Brain pericyte (primary cell): ENCODE measurements around the gene KLHDC9.
"Not testable (repeated sequence)": the region's sequence is repeated elsewhere in the genome, so short reads cannot be mapped to it uniquely, and the experiment has no call there.

Experiments used
- DNase-seq: peaks from one replicate; pipeline ENCODE4 v3.0.0-alpha.2; 2012; ENCODE audit warnings: low read depth, low spot score

The KLHDC9 gene

DNA sequence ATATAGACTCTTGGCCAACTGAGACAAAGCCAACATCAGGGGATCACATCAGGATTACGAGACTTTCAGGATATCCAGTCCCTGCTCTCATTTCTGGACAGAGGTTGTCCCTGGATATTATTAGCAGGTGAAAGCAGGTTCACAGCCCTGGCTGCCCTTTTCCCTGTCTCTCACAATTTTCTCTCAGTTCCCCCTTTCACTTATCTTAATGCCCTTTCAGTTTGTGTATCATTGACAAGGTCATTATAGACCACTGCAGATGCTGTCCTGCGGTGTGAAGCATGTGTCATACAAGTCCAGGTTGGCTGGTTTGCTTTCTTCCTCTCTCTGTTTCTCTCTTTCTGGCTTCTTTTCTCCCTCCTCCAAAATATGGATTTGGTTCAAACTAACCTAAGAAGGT is 2.1 kb upstream of the KLHDC9 start:
- DNase-seq: no peak

DNA sequence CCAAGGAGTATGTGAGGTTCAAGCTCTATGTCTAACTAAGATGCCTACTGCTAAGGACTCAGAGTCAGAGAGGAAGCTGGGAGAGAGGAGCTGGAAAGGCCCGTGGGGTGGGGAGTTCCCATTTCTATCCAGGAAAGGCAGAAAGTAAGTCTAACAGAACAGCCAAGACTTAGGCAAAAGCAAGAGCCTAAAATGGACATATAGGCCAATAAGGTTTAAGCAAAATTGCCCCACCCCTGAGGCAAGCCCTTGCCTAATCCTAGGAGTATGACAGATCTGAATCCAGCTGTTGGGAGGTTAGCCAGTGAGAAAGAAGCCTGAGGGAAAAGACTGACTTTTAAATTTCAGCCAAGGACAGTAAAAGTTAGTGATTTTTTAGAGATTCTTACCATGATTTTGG is 1.6 kb upstream of the KLHDC9 start:
- no peak for DNase-seq

DNA sequence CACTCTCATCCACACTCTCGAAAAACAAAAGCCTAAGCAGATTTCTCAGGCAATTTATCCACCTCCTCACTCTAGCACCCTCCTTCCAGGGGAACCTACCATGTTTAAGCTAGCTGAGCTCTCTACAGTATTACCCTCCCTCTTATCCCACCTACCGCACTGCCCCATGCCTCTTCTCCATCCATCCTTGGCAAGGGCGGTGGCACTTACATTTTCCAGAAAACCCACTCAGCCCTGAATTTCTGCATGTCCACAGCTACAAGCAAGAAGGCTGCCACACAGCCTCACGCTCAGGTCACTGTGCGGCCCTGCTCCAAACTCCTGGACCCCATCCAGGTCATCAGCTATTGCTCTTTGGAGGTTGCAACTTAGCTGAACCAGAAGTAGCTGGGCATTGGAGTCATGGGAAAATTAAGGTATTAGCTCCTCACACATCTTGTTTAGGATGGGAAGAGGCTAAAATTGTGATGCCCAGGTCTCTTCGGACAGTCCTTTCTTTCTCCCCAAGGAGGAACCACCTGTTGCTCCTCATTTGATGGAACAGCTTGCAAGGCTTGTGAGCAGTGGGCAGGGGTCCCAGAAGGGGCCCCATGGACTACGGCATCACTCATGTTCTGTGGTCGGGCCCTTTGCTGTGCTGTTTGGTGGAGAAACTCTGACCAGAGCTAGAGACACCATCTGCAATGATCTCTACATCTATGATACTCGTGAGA is 1.1 kb downstream of the KLHDC9 start:
- no peak for DNase-seq

DNA sequence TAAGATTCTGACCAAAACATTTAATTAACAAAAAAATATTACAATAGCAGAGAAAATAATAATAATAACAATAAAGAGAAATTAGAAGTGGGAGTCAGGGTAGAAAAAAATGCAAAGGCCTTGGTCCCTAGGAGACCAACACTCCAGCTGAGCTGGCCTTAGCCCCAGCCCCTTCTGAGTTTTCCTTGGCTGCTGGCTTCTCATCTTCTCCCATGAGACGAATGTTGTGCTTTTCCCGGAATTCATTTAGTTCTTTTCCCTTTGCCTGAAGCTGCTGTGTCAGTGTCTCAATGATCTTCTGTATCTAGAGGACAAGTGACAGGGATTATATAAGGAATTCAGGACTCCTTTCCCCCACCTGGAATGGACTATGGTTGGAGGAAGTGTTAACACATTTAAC is 2.4 kb downstream of the KLHDC9 start:
- no peak for DNase-seq

DNA sequence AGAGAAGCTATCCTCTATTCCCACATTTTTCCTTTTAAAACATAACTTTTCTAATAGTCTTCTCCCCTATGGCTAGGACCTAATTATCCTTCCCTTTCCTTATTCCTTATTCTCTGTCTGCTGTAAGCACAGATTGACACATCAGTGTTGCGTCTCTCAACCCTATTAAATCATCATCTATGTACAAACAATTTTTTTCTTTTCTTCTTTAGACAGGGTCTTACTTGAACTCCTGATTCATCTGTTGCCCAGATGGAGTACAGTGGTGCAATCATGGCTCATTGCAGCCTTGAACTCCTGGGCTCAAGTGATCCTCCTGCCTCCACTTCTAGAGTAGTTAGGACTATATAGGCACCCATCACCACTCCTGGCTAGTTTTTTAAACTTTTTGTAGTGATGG is 8.3 kb downstream of the KLHDC9 start:
- no peak for DNase-seq

DNA sequence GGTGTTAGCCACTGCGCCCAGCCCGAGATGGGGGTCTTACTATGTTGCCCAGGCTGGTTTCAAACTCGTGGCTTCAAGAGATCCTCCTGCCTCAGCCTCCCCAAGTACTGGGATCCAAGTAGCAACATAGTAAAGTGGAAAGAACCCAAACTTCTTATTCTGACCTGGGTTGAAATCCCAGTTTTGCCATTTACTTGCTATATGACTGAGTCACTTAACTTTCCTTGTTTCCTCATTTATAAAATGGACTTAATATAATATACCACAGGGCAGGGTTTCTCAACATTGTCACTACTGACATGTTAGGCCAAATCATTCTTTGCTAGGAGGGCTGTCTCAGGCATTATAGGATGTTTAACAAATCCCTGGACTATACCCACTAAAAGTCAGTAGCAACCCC is 13.0 kb downstream of the KLHDC9 start:
- no peak for DNase-seq

DNA sequence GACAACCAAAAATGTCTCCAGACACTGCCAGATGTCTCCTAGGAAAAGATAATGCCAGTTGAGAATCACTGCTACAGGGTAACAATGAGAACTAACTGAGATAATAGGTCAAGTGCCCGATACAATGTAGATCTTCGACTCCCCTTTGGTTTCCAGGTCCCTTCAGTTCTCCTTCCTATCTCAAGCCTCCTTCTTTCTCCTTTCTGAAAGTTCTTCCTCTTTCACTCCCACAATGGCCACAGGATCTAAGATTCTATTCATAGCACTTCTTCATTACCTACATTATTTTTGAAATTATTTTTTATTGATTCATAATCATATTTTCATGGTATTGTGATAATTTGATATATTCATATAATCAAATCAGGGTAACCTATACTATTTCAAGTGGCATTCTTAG is 13.4 kb downstream of the KLHDC9 start:
- no peak for DNase-seq

DNA sequence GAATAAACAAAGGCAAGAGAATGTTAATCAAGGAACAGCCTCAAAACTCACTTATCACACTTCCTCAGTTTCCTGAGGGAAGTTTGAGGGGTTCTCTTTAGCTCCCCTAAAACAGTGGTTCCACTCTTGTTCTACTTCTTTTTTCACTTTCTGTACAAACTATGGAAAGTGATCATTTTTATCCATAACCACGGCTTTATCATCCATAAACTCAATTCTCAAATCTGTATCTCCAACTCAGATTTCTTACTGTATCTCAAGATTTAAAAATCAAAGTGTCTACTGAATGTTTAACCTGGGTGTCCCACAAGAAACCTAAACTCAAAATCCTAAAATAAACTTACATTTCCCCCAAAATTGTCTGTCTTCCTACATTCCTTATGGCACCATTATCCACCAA is 15.8 kb downstream of the KLHDC9 start:
- no peak for DNase-seq

DNA sequence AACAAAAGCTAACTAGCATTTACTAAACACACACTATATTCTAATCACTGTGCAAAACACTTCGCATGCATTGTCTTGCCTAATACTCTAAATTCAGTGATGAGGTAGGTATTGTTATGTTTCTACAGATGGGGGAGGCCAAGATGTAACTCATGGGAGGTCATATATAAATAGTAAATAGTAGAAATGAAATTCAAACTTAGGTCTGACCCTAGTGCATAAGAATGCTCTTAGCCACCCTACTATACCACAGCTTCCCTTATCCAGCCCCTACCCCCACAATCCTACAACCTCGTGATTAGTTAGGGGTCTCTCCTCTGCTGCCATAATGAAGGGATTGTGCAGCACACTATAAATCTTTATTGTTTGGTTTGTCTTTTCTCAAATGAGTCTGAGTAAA is 16.4 kb downstream of the KLHDC9 start:
- DNase-seq: no peak

DNA sequence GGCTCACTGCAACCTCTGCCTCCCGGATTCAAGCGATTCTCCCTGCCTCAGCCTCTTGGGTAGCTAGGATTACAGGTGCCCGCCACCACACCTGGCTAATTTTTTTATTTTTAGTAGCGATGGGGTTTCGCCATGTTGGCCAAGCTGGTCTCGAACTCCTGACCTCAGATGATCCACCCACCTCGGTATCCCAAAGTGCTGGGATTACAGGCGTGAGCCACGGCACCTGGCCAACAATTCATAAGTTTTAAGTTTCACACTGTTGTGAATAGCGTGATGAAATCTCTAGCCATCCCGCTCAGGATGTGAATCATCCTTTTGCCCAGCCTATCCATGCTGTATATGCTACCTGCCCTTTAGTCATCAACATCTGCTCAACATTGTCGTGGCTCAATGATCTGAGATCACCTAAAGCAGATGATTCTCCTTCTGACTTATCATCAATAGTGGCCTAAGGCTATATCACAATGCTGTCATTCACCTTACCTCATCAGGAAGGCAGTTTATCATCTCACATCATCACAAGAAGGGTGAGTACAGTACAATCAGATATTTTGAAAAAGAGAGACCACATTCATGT is 17.1 kb downstream of the KLHDC9 start:
- DNase-seq: no peak

DNA sequence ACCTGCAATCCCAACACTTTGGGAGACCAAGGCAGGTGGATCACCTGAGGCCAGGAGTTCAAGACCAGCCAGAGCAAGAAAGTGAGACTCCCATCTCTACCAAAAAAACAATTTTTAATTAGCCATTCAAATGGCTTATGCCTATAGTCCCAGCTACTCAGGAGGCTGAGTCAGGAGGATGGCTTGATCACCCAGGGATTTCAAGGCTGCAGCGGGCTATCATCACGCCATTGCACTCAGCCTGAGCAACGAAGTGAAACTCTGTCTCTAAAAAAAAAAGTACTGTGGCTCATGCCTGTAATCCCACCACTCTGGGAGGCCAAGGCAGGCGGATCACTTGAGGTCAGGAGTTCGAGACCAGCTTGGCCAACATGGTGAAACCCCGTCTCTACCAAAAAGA is 17.8 kb downstream of the KLHDC9 start:
- not testable (repeated sequence) for DNase-seq

DNA sequence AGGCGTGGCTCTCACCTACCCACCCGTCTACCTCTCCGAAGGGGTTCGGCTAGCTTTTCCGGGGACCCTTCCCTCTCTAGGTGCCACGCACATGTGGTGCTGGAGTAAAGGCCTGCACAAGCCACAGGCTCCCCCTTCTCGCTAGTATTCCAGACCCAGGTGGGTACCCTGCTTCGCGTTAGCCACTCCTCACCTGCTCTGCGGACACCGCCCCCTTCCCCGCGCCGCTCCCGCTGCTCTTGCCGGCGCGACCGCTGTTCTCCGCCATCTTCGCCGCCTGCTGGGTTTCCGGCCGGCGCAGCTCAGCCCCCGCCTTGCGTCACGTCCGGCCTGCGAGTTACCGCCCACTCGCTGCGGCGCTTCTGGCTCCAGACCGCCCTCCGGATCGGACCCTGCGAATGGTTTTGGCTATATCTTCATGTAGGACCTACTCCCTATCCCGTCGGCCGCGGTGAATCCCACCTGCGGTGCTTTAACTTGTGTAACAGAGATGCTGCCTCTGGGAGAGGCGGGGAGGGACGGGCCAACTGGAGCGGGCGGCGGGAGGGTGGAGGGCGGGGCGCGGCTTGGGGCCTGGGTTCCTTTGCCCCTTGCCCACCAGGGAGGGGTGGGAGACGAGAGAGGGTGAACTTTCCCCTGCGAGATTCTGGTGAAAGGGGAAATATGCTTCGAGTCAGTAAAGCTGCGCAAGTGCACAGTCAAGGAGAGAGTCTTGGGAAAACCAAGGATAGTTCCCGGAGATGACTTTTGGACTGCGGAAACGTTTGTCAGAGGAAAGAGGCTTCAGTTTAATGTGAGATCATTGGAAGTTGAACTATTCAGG is 19.8 kb downstream of the KLHDC9 start, which contains the start of the genes NIT1 and PFDN2:
Gene NIT1 (plus strand): TSS at position 347 of the 823 bp plus-strand sequence. CDS start 72 bp downstream, at position 419.
Gene PFDN2 (minus strand): TSS at position 279 of the 823 bp plus-strand sequence. CDS start 11 bp downstream, at position 268.
- DNase-seq: no peak

DNA sequence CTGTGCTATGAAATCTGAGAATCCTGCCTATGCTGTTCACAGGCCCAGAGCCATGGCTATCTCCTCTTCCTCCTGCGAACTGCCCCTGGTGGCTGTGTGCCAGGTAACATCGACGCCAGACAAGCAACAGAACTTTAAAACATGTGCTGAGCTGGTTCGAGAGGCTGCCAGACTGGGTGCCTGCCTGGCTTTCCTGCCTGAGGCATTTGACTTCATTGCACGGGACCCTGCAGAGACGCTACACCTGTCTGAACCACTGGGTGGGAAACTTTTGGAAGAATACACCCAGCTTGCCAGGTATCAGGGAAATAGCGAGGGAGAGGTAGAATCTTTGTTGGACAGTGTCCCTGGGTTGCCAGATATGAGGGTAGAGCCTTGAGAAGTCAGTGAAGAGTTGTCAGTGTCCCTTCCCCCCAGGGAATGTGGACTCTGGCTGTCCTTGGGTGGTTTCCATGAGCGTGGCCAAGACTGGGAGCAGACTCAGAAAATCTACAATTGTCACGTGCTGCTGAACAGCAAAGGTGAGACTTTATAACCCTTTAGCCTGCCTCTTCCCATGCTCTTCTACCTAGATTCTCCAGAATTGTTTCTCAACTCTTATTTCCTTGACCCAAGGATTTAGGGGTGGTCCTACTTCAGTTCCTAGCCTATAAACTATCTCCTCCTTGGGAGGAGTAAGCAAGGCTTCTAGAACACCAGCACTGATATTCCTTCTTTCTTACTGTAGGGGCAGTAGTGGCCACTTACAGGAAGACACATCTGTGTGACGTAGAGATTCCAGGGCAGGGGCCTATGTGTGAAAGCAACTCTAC is 21.1 kb downstream of the KLHDC9 start:
- no peak for DNase-seq

DNA sequence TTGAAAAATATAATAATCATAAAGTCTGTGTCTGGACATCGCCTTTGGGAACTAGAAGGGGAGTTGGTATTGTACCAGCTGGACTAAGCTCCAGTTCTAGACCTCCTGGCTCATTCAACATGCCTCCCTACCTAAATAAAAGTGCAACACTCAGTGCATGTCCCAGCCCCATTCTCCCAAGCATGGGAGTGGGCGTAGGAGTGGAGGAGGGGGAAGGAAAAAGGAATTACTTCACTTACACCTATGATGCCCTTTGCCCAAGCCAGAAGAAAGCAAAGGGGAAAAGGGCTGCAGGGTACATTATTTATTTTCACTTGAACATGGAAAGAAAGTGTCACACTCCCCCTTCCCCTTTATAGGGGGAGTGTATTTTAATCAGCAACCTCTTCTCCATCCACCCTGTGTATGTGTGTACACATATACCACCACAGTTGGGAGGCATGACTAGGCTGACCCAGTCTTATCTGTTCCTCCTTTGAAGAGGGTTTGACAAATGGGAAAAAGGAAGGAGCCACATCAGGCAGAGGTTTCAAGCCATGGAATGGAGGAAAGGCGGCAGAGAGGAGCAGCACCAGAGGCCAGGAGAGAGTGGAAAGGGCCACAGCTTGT is 23.0 kb downstream of the KLHDC9 start:
- DNase-seq: no peak

DNA sequence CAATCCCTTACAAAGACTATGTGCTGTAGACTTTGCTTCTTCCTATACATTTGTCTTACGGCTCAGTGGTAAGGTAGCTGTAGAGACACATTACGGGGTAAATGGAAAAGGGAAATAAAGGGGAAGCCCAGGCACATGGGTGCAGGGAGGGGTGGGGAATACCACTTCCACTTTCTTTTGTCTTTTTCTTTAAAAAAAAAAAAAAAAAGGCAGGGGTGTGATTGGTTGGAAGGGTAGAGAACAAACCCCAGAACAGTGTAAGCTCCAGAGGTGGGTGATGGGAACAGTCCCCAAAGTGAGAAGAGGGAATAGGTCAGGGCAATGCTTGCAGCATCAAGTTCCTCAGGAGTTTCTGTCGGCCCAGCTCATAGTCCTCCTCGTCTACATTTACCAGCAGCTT is 23.7 kb downstream of the KLHDC9 start:
- DNase-seq: no peak

DNA sequence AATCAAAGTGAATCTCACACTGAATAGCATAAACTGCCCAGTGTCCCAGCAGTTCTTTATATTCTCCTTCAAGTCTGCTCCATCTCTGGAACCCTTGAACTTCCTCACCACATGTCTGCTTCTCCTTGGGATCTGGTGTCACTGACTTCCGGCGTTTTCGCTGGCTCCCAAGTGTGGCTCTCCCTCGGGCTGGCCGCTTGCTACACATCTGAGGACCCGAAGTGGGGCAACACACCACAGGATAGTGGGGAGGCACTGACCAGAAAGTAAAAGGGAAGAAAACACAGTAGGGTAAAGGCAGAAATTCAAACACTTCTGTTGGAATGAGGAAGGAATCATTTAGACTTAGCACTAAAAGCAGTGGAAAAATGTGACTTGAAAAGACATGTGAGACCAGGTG is 24.8 kb downstream of the KLHDC9 start:
- DNase-seq: no peak

DNA sequence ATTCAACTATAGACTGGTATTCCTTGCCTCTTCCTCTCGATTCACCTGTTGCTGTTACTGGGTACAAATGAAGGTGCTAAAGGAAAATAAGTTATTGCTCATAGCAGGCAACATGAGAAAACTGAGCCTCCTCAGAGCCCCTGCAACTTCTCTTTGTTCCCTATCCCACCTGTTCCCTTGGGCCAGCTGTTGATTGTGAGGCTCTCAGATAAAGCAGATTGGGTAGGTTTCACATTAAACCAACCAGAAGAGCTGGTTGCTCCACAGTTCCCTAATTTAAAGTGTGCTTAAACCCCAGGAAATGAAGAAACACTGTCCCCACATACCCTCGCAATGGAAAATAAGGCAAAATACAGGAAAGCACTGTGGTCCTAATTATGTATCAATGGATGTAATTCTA is 29.5 kb downstream of the KLHDC9 start:
- no peak for DNase-seq

DNA sequence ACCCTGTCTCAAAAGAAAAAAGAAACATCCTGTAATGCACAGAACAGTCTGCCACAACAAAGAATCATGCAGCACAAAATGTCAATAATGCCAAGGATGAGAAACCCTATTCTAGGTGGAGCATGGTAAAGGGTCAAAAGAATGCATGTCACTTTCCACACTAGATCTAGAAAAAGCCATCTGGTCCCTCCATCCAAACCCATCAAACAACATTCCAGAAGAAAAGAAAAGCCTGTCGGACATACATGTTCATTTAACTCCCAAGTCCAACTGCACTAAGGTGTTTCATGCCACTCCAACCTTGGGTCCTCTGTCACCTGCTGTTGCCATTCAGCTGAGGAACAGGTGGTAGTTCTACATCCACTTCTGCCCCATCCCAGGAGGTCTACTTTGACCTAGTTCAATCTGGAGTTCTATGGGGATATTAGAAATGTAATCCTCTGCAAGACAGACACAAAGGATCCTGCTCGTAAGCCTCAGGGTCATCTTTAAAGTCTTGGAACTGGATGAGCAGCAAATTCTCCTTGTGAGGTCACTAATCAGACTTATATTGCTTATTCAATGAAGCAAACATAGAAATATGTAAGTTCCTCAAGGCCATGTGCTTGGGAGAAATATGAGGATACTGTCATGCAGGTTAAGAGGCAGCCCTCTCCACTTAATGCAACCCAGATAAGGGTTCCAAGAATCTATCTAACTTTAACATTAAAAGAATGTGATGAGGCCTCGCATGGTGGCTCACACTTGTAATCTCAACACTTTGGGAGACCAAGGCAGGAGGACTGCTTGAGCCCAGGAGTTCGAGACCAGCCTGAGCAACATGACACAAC is 30.6 kb downstream of the KLHDC9 start:
- DNase-seq: no peak

DNA sequence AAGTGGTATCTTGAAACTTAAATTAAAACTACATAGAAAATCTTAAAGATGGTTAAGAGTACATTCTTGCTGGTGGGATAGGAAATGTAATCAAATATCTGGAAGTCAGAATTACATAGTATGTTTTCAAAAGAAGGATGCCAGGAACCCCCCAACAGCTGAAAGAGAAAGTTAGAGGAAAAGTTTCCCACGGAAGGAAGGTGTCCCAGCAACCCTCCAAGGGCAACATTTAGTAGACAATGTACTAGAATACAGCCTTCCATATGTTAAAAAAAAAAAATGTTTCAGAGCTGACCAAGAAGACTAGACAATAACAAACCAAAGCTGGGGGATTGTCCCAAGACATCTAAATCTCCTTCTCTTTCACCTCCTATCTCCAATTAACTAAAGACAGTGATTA is 32.1 kb downstream of the KLHDC9 start:
- no peak for DNase-seq
